HEK293 (cell line): ENCODE measurements around the gene GJB5.

ENCODE experiments used
- CTCF ChIA-PET: fragments of 350-600 bp; formaldehyde crosslinking; extraction: SDS; loops from one replicate; lab custom pipeline; 2021; ENCODE audit warnings: antibody characterized with exemption; lab: Yijun Ruan, JAX
- POLR2A ChIA-PET: fragments of 300-600 bp; formaldehyde crosslinking; extraction: SDS; loops from one replicate; lab custom pipeline; 2020; ENCODE audit warnings: antibody characterized with exemption, inconsistent platforms; lab: Yijun Ruan, JAX
- H3K27ac ChIP-seq: fragments of 200-500 bp; sonication (Bioruptor generic); 2 replicates; pipeline ENCODE4 v1.5.1; 2014; ENCODE audit warnings: low read depth, low read length, control low read depth, inconsistent platforms; ENCODE audit errors: extremely low read depth
- H3K36me3 ChIP-seq, 2 experiments: fragments of 200-500 bp in 1 of 2; sonication (Bioruptor generic) in 1 of 2; 1 replicate in 1 of 2; 2 replicates in 1 of 2; pipeline ENCODE4 v1.5.1; 2014 to 2017; ENCODE audit warnings: inconsistent platforms in 2 of 2, low read length in 2 of 2; ENCODE audit not compliant: control insufficient read depth in 2 of 2, insufficient read depth in 1 of 2
- H3K4me1 ChIP-seq: fragments of 200-500 bp; sonication (Bioruptor generic); 2 replicates; pipeline ENCODE4 v1.5.1; 2014; ENCODE audit warnings: mild to moderate bottlenecking, low read length, inconsistent platforms; ENCODE audit not compliant: control insufficient read depth, insufficient read depth
- H3K4me3 ChIP-seq: 2 replicates; pipeline ENCODE4 v1.5.1; 2011; ENCODE audit warnings: low read depth, mild to moderate bottlenecking, control low read depth, low read length, moderate library complexity
- H3K9me3 ChIP-seq: fragments of 200-500 bp; sonication (Bioruptor generic); 2 replicates; pipeline ENCODE4 v1.5.1; 2014; ENCODE audit warnings: low read depth, low read length, inconsistent platforms; ENCODE audit not compliant: control insufficient read depth, insufficient read depth
- OSR2 ChIP-seq: fragments of 450-650 bp; formaldehyde crosslinking; IDR thresholded peaks from 2 replicates; pipeline ENCODE4 v1.5.1; 2016; ENCODE audit warnings: missing biosample characterization, missing genetic modification characterization
- SETDB1 ChIP-seq: IDR thresholded peaks from one replicate; pipeline ENCODE4 v1.6.1; 2017; ENCODE audit warnings: mild to moderate bottlenecking, low read length, moderate library complexity, mixed read lengths; ENCODE audit not compliant: insufficient read length
- ZBTB48 ChIP-seq: fragments of 450-650 bp; formaldehyde crosslinking; IDR thresholded peaks from 2 replicates; pipeline ENCODE4 v1.5.1; 2016; ENCODE audit warnings: missing biosample characterization, missing genetic modification characterization
- ZBTB8A ChIP-seq: fragments of 450-650 bp; formaldehyde crosslinking; IDR thresholded peaks from 2 replicates; pipeline ENCODE4 v1.5.1; 2016; ENCODE audit warnings: missing biosample characterization, missing genetic modification characterization
- ZNF10 ChIP-seq: fragments of 450-650 bp; formaldehyde crosslinking; IDR thresholded peaks from 2 replicates; pipeline ENCODE4 v1.5.1; 2017; ENCODE audit warnings: missing biosample characterization, missing genetic modification characterization
- ZNF175 ChIP-seq: fragments of 450-650 bp; formaldehyde crosslinking; IDR thresholded peaks from 2 replicates; pipeline ENCODE4 v1.5.1; 2016; ENCODE audit warnings: missing biosample characterization, missing genetic modification characterization
- ZNF214 ChIP-seq: fragments of 450-650 bp; formaldehyde crosslinking; IDR thresholded peaks from 2 replicates; pipeline ENCODE4 v1.5.1; 2017; ENCODE audit warnings: missing biosample characterization, mild to moderate bottlenecking, missing genetic modification characterization, borderline replicate concordance
- ZNF223 ChIP-seq: fragments of 450-650 bp; formaldehyde crosslinking; IDR thresholded peaks from 2 replicates; pipeline ENCODE4 v1.5.1; 2016; ENCODE audit warnings: missing biosample characterization, missing genetic modification characterization
- ZNF335 ChIP-seq: fragments of 450-650 bp; formaldehyde crosslinking; conservative IDR thresholded peaks from 2 replicates; pipeline ENCODE4 v1.5.1; 2016; ENCODE audit warnings: missing biosample characterization, missing genetic modification characterization
- ZNF394 ChIP-seq: fragments of 450-650 bp; formaldehyde crosslinking; IDR thresholded peaks from 2 replicates; pipeline ENCODE4 v1.5.1; 2016; ENCODE audit warnings: missing biosample characterization, missing genetic modification characterization, mild to moderate bottlenecking, moderate library complexity, borderline replicate concordance
- ZNF623 ChIP-seq: fragments of 450-650 bp; formaldehyde crosslinking; IDR thresholded peaks from 2 replicates; pipeline ENCODE4 v1.5.1; 2016; ENCODE audit warnings: missing biosample characterization, missing genetic modification characterization
- ZNF626 ChIP-seq: fragments of 450-650 bp; sonication (Bioruptor Pico); formaldehyde crosslinking; IDR thresholded peaks from 2 replicates; pipeline ENCODE4 v1.5.1; 2018; ENCODE audit warnings: missing biosample characterization, missing genetic modification characterization, inconsistent platforms
- TF ChIP-seq, protein P1 (sequence below): fragments of 450-650 bp; formaldehyde crosslinking; IDR thresholded peaks from 2 replicates; pipeline ENCODE4 v1.5.1; 2016; ENCODE audit warnings: missing biosample characterization, missing genetic modification characterization
- TF ChIP-seq, protein P2 (sequence below): sonication (generic); formaldehyde crosslinking; IDR thresholded peaks from 2 replicates; pipeline ENCODE4 v1.8.1; 2022; ENCODE audit warnings: mild to moderate bottlenecking, moderate library complexity, missing genetic modification reagents
- TF ChIP-seq, protein P3 (sequence below): fragments of 450-650 bp; formaldehyde crosslinking; IDR thresholded peaks from 2 replicates; pipeline ENCODE4 v1.5.1; 2016; ENCODE audit warnings: missing biosample characterization, missing genetic modification characterization, borderline replicate concordance
- TF ChIP-seq, protein P4 (sequence below): fragments of 450-650 bp; formaldehyde crosslinking; optimal IDR thresholded peaks from 2 replicates; pipeline ENCODE3; 2016; ENCODE audit warnings: missing biosample characterization, mild to moderate bottlenecking, missing genetic modification characterization

Gene GJB5

DNA sequence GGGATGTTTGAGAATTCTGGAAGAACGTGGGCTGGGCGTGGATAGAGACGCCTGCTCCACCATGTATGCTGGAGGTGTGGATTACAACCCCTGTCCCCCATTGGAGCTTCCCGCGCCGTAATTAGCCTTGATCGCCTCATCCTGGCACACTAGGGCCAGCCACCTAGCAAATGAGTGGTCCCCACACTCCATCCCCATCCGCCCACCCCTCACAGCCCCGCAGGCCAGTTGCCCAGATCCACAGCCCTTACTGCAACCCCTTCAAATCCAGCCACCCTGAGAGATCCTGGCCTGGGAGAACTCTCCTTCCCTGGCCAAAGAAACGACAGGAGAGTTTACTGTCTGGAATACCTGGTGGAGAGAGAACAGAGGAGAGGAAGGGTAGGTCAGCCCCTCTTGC lies 37.6 kb downstream of the GJB5 start:
- H3K27ac ChIP-seq = no peak overlapping the region
- CTCF ChIA-PET = no interaction called here
- TF ChIP-seq, protein P1, sequence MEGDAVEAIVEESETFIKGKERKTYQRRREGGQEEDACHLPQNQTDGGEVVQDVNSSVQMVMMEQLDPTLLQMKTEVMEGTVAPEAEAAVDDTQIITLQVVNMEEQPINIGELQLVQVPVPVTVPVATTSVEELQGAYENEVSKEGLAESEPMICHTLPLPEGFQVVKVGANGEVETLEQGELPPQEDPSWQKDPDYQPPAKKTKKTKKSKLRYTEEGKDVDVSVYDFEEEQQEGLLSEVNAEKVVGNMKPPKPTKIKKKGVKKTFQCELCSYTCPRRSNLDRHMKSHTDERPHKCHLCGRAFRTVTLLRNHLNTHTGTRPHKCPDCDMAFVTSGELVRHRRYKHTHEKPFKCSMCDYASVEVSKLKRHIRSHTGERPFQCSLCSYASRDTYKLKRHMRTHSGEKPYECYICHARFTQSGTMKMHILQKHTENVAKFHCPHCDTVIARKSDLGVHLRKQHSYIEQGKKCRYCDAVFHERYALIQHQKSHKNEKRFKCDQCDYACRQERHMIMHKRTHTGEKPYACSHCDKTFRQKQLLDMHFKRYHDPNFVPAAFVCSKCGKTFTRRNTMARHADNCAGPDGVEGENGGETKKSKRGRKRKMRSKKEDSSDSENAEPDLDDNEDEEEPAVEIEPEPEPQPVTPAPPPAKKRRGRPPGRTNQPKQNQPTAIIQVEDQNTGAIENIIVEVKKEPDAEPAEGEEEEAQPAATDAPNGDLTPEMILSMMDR (tag by site-specific recombination) = no peak
- TF ChIP-seq SETDB1 = no peak
- no peak for TF ChIP-seq ZNF214 (tag by site-specific recombination)
- no peak for TF ChIP-seq ZBTB48 (tag by site-specific recombination)
- no peak for TF ChIP-seq ZNF223 (tag by site-specific recombination)
- TF ChIP-seq, protein P2, sequence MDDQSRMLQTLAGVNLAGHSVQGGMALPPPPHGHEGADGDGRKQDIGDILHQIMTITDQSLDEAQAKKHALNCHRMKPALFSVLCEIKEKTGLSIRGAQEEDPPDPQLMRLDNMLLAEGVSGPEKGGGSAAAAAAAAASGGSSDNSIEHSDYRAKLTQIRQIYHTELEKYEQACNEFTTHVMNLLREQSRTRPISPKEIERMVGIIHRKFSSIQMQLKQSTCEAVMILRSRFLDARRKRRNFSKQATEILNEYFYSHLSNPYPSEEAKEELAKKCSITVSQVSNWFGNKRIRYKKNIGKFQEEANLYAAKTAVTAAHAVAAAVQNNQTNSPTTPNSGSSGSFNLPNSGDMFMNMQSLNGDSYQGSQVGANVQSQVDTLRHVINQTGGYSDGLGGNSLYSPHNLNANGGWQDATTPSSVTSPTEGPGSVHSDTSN = no peak
- POLR2A ChIA-PET = no interaction called here
- H3K9me3 ChIP-seq = no peaks in the 10 kb centered on the region
- no peaks in the 10 kb centered on the region for H3K36me3 ChIP-seq
- H3K4me1 ChIP-seq = no peaks in the 10 kb centered on the region
- H3K4me3 ChIP-seq = no peak overlapping the region

DNA sequence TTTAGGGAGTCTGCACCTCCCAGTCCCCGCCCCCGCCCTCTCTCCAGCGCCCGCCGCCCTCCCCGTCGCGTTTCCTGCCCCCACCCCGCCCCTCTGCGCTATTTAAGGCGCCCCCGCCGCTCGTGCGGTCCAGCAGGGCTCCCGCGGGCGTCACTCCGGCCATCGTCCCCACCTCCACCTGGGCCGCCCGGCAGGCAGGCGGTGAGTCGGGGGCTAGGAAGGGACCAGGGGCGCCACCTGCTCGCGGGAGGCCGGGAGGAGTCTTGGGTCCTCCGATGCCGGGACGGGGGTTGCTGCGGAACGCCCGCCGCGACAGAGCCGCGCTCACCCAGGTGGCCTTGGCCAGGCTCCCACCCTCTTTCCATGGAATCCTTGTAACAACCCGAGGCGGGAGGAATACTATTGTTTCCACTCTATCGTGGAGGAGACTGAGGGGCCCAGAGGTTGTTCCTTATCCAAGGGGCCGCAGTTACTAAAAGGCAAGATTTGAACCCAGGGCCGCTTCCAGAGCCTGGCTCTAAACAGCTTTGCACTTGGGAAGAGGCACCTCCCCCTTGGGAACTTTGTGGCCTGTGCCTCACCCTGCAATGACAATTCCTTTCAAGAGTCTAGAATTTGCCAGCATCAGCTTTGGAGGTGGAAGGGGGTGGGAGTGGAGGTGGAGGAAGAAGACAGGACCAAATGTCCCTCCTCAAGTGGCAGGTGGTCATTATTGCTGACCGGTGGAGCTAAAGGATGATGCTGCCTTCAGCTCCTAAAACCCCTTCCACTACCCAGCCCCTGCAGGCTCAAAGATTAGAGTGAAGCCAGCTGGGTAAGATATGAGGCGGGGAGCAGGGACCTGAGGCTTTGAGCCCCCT lies 38.3 kb downstream of the GJB5 start, which contains the start of gene GJA4:
Gene GJA4, plus strand, starts transcription at position 132 of the 860 bp plus-strand sequence. CDS start 1,215 bp downstream, outside the sequence.
- TF ChIP-seq ZNF626 (tag by site-specific recombination) = no peak
- TF ChIP-seq ZNF623 = no peak
- no peak for TF ChIP-seq ZBTB8A
- TF ChIP-seq, protein P3, sequence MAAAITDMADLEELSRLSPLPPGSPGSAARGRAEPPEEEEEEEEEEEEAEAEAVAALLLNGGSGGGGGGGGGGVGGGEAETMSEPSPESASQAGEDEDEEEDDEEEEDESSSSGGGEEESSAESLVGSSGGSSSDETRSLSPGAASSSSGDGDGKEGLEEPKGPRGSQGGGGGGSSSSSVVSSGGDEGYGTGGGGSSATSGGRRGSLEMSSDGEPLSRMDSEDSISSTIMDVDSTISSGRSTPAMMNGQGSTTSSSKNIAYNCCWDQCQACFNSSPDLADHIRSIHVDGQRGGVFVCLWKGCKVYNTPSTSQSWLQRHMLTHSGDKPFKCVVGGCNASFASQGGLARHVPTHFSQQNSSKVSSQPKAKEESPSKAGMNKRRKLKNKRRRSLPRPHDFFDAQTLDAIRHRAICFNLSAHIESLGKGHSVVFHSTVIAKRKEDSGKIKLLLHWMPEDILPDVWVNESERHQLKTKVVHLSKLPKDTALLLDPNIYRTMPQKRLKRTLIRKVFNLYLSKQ = no peak
- no peak for TF ChIP-seq ZNF175 (tag by site-specific recombination)
- TF ChIP-seq ZNF10 (tag by site-specific recombination) = no peak
- CTCF ChIA-PET = interaction anchor here (0.6 kb wide), 1 partner anchor 58 kb away, joined by 3 read pairs; no protein-coding TSS in a partner anchor
- H3K4me1 ChIP-seq = no peaks in the 10 kb centered on the region
- H3K9me3 ChIP-seq = no peaks in the 10 kb centered on the region
- H3K27ac ChIP-seq = no peak within 1 kb of the TSS
- POLR2A ChIA-PET = no interaction called here
- H3K4me3 ChIP-seq = no peak within 1 kb of the TSS
- no peaks in the 10 kb centered on the region for H3K36me3 ChIP-seq

DNA sequence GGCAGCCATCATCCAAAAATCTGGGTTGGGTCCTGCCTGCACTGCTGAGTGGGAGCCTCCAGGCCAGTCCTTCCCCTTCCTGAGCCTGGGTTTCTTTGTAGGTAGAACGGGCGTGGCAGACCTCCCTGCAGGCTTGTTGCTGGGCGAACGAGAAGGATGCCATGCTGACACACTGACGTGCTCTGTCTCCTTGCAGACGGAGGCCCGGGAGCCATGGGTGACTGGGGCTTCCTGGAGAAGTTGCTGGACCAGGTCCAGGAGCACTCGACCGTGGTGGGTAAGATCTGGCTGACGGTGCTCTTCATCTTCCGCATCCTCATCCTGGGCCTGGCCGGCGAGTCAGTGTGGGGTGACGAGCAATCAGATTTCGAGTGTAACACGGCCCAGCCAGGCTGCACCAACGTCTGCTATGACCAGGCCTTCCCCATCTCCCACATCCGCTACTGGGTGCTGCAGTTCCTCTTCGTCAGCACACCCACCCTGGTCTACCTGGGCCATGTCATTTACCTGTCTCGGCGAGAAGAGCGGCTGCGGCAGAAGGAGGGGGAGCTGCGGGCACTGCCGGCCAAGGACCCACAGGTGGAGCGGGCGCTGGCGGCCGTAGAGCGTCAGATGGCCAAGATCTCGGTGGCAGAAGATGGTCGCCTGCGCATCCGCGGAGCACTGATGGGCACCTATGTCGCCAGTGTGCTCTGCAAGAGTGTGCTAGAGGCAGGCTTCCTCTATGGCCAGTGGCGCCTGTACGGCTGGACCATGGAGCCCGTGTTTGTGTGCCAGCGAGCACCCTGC lies 39.3 kb downstream of the GJB5 start:
- CTCF ChIA-PET = interaction anchor here (0.6 to 1.4 kb wide), 2 partner anchors 8 to 66 kb away, joined by 4 read pairs; no protein-coding TSS in a partner anchor
- TF ChIP-seq ZNF223 (tag by site-specific recombination) (no peak), OSR2 (no peak), ZNF335 (tag by site-specific recombination) (no peak), ZNF394 (tag by site-specific recombination) (no peak)
- TF ChIP-seq, protein P4, sequence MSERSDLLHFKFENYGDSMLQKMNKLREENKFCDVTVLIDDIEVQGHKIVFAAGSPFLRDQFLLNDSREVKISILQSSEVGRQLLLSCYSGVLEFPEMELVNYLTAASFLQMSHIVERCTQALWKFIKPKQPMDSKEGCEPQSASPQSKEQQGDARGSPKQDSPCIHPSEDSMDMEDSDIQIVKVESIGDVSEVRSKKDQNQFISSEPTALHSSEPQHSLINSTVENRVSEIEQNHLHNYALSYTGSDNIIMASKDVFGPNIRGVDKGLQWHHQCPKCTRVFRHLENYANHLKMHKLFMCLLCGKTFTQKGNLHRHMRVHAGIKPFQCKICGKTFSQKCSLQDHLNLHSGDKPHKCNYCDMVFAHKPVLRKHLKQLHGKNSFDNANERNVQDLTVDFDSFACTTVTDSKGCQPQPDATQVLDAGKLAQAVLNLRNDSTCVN (tag by site-specific recombination) = no peak

More for the DNA sequence above, 39.3 kb downstream of the GJB5 start:
- Histone ChIP-seq H3K4me3 (no peak overlapping the region), H3K36me3 (no peaks in the 10 kb centered on the region), H3K4me1 (no peaks in the 10 kb centered on the region), H3K27ac (no peak overlapping the region), H3K9me3 (no peaks in the 10 kb centered on the region)
- POLR2A ChIA-PET = no interaction called here
